Loucy (cell line): ENCODE results near the gene NPEPL1.

Source experiments
- H2AFZ ChIP-seq: fragments of 200-600 bp; sonication (generic); 2 replicates; pipeline ENCODE4 v1.6.0; 2016; ENCODE audit warnings: antibody characterized with exemption, mild to moderate bottlenecking, low read length, moderate library complexity
- H3F3A ChIP-seq: fragments of 200-600 bp; 2 replicates; pipeline ENCODE4 v1.6.0; 2016; ENCODE audit warnings: antibody characterized with exemption, low read depth, mild to moderate bottlenecking
- H3K27me3 ChIP-seq: fragments of 200-600 bp; sonication (generic); 2 replicates; pipeline ENCODE4 v1.6.1; 2014; ENCODE audit warnings: low read length, mild to moderate bottlenecking; ENCODE audit not compliant: insufficient read depth, poor library complexity, severe bottlenecking
- H3K36me3 ChIP-seq: fragments of 200-600 bp; sonication (generic); 2 replicates; pipeline ENCODE4 v1.6.1; 2016; ENCODE audit warnings: low read length; ENCODE audit not compliant: insufficient read depth
- H3K4me1 ChIP-seq: fragments of 200-600 bp; sonication (generic); 2 replicates; pipeline ENCODE4 v1.5.1; 2014; ENCODE audit warnings: low read length, mild to moderate bottlenecking; ENCODE audit not compliant: insufficient read depth, poor library complexity, severe bottlenecking
- H3K4me2 ChIP-seq: fragments of 200-600 bp; sonication (generic); 2 replicates; pipeline ENCODE4 v1.6.0; 2014; ENCODE audit warnings: antibody characterized with exemption, low read length, low read depth, mild to moderate bottlenecking; ENCODE audit not compliant: poor library complexity, severe bottlenecking
- H3K4me3 ChIP-seq: fragments of 200-600 bp; sonication (generic); 2 replicates; pipeline ENCODE4 v1.5.1; 2014; ENCODE audit warnings: low read length, mild to moderate bottlenecking, mixed read lengths; ENCODE audit not compliant: poor library complexity, severe bottlenecking
- H3K79me2 ChIP-seq: fragments of 200-600 bp; sonication (generic); 2 replicates; pipeline ENCODE4 v1.6.1; 2014; ENCODE audit warnings: low read length; ENCODE audit not compliant: insufficient read depth
- H3K9ac ChIP-seq: fragments of 200-600 bp; sonication (generic); 2 replicates; pipeline ENCODE4 v1.6.0; 2014; ENCODE audit warnings: mild to moderate bottlenecking, low read depth, low read length, moderate library complexity; ENCODE audit not compliant: poor library complexity, severe bottlenecking
- H3K9me2 ChIP-seq: fragments of 200-600 bp; sonication (generic); replicated peaks from 2 replicates; pipeline ENCODE4 v1.6.1; 2016; ENCODE audit warnings: low read depth, low read length, mixed read lengths
- H3K9me3 ChIP-seq: fragments of 200-600 bp; sonication (generic); 2 replicates; pipeline ENCODE4 v1.6.1; 2014; ENCODE audit warnings: mild to moderate bottlenecking, antibody characterized with exemption, low read length, low read depth; ENCODE audit not compliant: insufficient read depth
- H4K20me1 ChIP-seq: fragments of 200-600 bp; sonication (generic); 2 replicates; pipeline ENCODE4 v1.6.0; 2014; ENCODE audit warnings: antibody characterized with exemption, low read length, mild to moderate bottlenecking; ENCODE audit not compliant: insufficient read depth, poor library complexity, severe bottlenecking
- EZH2phosphoT487 ChIP-seq: fragments of 200-600 bp; IDR thresholded peaks from 2 replicates; pipeline ENCODE4 v1.6.1; 2018; ENCODE audit warnings: antibody characterized with exemption, mild to moderate bottlenecking, moderate library complexity, borderline replicate concordance
- TF ChIP-seq, protein P1 (sequence below): fragments of 200-600 bp; sonication (generic); conservative IDR thresholded peaks from 2 replicates; pipeline ENCODE4 v1.5.1; 2014; ENCODE audit warnings: mild to moderate bottlenecking, antibody characterized with exemption, low read length

NPEPL1 gene

DNA sequence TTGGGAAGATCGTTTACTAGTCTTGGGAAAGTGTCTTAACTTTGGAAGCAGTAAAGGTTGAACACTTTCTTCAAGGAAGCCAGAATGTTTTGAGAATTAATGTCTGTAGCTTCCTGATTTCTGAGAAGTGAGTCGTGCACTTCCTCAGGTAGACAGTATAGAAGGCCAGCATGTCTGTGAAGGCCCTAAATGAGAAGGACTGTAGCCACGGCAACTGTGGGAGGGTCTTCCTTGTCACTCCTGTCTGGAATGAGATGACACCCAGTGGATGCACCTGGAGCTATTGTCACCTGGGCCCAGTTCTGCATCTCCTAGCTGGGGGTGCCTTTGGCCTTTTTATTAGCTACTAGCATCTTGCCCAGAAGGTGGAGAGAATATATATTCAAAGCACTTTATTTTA is 32.8 kb upstream of the NPEPL1 start:
- Histone ChIP-seq H3K4me3 (peak overlapping the region; percentile 91), H3K27me3 (no peaks in the 10 kb centered on the region), H3K9me3 (no peaks in the 10 kb centered on the region), H3K9me2 (no peaks in the 10 kb centered on the region), H3K4me2 (peak overlapping the region; percentile 95), H3K9ac (peak overlapping the region; percentile 31), H3K4me1 (peaks cover 61% of the 10 kb centered on the region), H2AFZ (no peak overlapping the region), H4K20me1 (peaks cover 81% of the 10 kb centered on the region), H3F3A (no peaks in the 10 kb centered on the region; the same call in 1 of the 2 replicates), H3K79me2 (peaks cover 95% of the 10 kb centered on the region), H3K36me3 (peaks cover 4% of the 10 kb centered on the region; the same call in 1 of the 2 replicates)
- TF ChIP-seq, protein P1, sequence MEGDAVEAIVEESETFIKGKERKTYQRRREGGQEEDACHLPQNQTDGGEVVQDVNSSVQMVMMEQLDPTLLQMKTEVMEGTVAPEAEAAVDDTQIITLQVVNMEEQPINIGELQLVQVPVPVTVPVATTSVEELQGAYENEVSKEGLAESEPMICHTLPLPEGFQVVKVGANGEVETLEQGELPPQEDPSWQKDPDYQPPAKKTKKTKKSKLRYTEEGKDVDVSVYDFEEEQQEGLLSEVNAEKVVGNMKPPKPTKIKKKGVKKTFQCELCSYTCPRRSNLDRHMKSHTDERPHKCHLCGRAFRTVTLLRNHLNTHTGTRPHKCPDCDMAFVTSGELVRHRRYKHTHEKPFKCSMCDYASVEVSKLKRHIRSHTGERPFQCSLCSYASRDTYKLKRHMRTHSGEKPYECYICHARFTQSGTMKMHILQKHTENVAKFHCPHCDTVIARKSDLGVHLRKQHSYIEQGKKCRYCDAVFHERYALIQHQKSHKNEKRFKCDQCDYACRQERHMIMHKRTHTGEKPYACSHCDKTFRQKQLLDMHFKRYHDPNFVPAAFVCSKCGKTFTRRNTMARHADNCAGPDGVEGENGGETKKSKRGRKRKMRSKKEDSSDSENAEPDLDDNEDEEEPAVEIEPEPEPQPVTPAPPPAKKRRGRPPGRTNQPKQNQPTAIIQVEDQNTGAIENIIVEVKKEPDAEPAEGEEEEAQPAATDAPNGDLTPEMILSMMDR, result no peak
- no peak for TF ChIP-seq EZH2phosphoT487

DNA sequence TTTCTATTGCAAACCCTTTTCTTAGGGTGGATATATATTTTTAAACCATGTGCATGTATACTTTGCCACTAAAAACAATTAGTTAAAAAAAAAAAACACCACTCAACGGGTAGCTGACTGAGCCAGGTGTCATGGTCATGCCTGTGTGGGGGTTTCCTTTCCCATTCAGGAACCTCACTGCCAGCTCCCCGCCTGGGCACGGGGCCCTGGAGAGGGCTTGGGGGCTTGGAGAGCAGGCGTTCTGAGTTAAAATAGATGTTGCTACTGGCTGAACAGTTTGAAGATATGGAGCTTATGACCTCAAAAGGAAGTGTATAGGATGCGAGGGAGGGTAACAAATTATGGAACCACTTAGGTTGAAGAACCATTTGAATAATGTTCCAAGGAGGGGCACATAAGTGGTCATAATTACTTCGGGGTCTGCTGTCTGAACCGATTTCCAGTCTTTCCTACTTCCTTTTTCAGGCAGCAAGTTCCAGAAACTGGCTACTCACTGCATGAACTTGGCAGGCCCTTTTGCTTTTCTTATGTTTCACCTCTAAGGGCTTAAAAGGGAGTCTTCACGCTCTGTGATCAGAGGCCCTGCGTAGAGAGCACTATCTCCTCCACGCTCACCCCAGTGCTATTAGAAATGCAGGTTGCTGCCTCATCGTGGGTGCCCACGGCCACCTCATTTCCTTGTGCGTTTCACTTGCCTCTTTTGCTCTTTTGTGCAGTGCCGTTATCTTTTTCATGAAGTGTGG is 31.6 kb upstream of the NPEPL1 start:
- Histone ChIP-seq H3K9ac (no peak overlapping the region), H3K4me1 (peaks cover 51% of the 10 kb centered on the region)

DNA sequence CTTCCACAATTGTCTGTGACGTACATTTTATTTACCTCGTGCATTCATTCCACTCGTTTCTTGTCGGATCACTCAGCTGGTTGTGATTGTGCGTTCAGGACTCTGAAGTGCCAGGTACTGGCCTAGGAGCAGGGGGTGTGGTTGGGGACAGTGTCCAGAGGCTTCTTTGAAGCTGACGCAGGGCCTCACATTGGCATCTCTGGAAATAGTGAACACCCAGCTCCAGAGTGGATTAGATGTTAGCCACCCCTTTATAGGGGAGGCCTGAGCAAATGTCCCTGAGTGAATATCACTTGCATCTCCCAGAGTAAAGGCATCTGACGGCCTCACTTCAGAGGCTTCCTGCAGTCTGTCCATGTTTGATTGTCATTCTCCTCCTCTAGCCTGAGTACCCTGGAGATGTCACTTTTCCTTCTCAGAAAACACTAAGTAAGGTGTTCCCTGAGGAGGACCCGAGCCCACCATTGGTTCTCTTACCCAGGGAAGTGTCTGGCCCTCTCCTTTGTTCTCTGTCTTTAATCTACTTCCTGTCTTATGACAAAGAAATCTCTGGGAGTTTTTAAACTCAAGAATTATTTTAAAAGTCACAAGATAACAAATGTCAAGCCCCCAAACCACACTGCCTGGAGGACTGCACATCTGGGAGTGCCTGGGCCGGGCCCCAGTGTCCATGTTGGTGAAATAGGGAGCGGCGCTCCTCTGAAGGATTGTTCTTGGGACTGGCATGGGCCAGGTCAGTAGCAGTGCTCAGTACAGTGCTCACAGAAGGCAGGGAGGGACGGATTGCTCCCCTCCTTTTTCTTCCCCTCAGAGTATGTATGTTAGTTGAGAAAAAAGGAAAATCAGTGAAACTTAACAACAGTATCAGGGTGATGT is 30.8 kb upstream of the NPEPL1 start:
- Histone ChIP-seq H2AFZ (no peak overlapping the region), H3F3A (no peaks in the 10 kb centered on the region; the same call in 1 of the 2 replicates), H3K36me3 (peaks cover 7% of the 10 kb centered on the region; the same call in 1 of the 2 replicates), H4K20me1 (peaks cover 76% of the 10 kb centered on the region), H3K9me3 (no peaks in the 10 kb centered on the region), H3K9me2 (no peaks in the 10 kb centered on the region), H3K79me2 (peaks cover 85% of the 10 kb centered on the region), H3K4me2 (peak overlapping the region; percentile 95), H3K4me1 (peaks cover 43% of the 10 kb centered on the region), H3K9ac (no peak overlapping the region), H3K27me3 (no peaks in the 10 kb centered on the region), H3K4me3 (peak overlapping the region; percentile 48)
- TF ChIP-seq, protein P1, result no peak
- TF ChIP-seq EZH2phosphoT487, result no peak

More for the DNA sequence above, 31.6 kb upstream of the NPEPL1 start:
- Histone ChIP-seq H3K4me2 (peak overlapping the region; percentile 95), H3K79me2 (peaks cover 93% of the 10 kb centered on the region), H3K9me2 (no peaks in the 10 kb centered on the region), H4K20me1 (peaks cover 80% of the 10 kb centered on the region), H3K4me3 (peak overlapping the region; percentile 48), H3K27me3 (no peaks in the 10 kb centered on the region), H3K9me3 (no peaks in the 10 kb centered on the region), H2AFZ (no peak overlapping the region), H3K36me3 (peaks cover 4% of the 10 kb centered on the region; the same call in 1 of the 2 replicates), H3F3A (no peaks in the 10 kb centered on the region; the same call in 1 of the 2 replicates)
- no peak for TF ChIP-seq EZH2phosphoT487
- TF ChIP-seq, protein P1, result no peak
